SIG-M5 treated with dmso at 0.1 percent for 504 hours (cell line): ENCODE data around the gene FILIP1.
A peak's percentile ranks its signal among the peaks of the same experiment; 100 is the strongest.

Source experiments
- DNase-seq: peaks from one replicate; lab custom pipeline; 2025; ENCODE audit not compliant: unreplicated experiment; lab: John Stamatoyannopoulos, UW

FILIP1 gene, protein sequence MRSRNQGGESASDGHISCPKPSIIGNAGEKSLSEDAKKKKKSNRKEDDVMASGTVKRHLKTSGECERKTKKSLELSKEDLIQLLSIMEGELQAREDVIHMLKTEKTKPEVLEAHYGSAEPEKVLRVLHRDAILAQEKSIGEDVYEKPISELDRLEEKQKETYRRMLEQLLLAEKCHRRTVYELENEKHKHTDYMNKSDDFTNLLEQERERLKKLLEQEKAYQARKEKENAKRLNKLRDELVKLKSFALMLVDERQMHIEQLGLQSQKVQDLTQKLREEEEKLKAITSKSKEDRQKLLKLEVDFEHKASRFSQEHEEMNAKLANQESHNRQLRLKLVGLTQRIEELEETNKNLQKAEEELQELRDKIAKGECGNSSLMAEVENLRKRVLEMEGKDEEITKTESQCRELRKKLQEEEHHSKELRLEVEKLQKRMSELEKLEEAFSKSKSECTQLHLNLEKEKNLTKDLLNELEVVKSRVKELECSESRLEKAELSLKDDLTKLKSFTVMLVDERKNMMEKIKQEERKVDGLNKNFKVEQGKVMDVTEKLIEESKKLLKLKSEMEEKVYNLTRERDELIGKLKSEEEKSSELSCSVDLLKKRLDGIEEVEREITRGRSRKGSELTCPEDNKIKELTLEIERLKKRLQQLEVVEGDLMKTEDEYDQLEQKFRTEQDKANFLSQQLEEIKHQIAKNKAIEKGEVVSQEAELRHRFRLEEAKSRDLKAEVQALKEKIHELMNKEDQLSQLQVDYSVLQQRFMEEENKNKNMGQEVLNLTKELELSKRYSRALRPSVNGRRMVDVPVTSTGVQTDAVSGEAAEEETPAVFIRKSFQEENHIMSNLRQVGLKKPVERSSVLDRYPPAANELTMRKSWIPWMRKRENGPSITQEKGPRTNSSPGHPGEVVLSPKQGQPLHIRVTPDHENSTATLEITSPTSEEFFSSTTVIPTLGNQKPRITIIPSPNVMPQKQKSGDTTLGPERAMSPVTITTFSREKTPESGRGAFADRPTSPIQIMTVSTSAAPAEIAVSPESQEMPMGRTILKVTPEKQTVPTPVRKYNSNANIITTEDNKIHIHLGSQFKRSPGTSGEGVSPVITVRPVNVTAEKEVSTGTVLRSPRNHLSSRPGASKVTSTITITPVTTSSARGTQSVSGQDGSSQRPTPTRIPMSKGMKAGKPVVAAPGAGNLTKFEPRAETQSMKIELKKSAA (N-terminal part only)

DNA sequence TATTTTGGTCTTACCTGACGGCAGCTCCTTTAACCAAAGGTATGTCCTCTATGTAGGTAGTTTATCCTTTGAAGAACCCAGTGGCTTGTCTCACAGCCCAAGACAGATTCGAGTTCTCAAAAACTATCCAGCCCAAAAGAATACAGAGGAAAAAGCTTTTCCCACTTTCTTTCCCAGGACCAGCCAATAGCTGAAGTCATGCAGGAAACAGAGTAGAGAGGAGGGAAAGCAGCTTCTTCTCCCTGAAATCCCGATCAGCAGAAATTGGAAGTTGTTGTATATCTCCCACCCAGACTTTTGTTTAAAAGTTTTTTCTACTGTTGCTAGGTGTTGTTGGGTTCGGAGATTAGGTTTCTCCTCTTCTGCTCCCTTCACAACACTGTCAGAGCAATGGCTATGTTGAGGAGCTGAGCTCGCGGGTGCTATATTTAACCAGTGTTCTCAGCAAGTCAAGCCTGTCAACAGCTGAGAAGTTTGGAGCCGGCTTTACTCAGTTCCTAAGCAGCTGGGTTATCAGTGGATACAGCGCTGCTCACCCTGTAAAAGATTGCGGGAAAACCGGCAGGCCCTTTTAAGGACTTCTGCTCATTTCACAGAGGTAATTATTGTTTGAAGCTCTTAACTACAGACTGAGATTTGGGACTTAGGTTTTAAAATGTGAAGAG is at the start of gene FILIP1:
TSS of gene FILIP1 (minus strand) at position 401 of the 665 bp plus-strand sequence. CDS start 78,828 bp downstream, outside the sequence.
- no peak for DNase-seq

DNA sequence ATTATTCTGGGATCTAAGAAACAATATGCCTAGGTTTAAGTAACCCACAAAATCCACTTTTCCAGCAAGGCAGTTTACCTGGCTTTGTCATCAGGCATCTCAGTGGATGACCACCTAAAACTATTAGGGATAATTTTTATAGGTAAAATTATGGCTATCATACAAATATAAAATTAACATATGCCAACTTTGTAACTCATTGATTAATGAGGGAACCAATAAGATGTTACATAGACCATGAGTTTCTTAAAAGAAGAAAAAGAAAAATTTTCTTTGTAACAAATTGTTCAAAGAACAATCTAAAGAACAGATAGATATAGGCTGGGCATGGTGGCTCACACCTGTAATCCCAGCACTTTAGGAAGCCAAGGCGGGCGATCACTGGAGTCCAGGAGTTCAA is 49.7 kb upstream of the FILIP1 start:
- no peak for DNase-seq

DNA sequence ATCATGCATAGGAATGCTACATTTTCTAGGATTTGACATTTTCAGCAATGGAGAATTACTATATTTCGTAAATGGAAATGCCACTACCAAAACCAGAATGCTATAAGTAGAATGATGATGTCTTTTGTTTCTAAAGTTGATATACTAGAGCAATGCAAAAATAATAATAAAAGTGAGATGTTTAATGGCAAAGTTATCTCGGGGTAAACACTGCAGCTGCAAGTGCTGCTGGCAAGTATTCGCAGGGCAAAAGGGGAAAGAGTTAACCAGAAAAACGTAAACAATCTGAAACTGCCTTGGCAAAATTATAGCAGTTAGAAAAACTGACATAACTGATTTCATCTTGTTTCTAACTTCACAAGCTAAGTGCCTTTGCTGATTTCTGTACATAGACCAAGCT is 45.5 kb upstream of the FILIP1 start:
- DNase-seq: no peak

DNA sequence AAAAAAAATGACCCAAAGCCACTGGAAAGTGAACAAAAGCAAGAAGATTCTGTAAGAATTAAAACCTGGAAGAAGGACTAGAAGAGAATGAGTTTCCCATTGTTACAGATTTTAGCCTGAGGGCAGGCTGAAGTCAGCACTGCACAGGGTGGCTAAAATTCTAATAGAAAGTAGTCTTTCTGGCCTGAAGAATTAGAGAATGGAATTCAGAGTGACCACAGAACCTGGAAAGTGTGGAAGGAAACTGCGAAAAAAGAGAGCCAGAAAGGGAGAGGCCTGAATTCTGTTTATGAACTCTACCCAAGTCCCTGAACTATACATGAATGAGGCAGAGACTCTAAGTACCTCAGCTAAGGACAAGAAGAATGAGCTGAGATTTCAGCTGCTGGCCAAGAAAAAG is 38.9 kb upstream of the FILIP1 start:
- no peak for DNase-seq

GRCh38 chr6:75531174-75531573 is 37.6 kb upstream of the FILIP1 start:
- DNase-seq: no peak

- DNase-seq: no peak
Observed at GRCh38 chr6:75530696-75531095, 37.1 kb upstream of the FILIP1 start.

DNA sequence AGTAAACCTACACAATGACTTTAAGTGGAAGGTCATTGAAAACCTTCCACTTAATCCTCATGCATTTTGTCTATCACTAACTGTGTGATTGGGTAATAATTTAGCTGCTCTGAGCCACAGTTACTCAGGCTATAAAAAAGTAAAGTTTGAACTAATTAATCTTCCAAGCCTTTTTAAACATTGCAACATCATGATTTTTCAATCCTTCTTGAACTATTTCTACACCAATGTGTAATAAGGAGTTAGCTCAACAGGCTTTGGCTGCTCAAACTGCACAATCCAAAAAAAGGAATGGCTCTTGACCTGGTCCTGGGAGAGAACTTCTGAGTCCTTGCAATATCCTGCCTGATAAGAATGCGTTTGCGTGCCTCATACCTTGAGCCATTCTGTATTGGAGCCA is 34.8 kb upstream of the FILIP1 start:
- no peak for DNase-seq

DNA sequence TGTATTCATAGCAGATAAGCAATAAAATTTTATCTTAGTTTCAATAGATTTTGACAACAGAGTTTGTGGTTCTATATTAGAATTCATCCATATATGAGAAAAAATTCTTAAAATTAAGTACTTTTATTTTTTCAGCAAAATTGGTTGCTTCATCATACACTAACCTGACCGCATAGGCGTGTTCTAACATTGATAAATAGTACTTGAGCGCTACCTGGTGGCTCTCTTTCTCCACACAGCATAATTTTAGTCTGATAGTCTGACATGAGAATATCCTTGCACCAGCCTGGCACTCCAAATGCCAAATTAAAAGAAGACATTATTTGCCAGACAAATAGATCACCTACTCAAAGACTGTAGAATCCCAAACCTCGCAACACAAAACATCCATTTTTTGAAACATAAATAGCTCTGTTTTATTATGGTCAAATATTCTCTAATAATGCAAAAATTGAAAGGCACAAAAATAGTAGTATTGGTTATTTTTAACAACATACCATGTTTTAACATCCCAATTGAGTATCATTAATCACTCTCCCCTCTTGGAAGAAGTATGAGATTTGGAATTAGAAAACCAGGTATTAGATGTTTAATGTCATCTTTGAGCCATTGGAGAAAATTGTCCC is 33.0 kb upstream of the FILIP1 start:
- peak; percentile 74 for DNase-seq

DNA sequence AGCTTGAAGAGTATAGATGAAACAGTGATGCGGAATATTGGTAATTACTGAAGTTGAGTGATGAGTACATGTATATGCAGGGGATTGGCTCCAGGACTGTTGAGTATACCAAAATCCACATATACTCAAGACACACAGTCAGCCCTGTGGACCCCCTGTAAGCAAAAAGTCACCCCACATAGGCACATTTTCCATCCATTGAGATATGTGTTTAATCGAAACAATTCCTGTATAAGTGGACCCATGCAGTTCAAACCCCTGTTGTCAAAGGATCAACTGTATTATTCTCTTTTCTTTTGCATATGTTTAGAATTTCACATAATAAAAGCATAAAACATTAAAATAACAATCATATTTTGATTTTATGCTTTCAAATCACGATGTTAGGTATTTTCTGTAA is 32.1 kb upstream of the FILIP1 start:
- no peak for DNase-seq

DNA sequence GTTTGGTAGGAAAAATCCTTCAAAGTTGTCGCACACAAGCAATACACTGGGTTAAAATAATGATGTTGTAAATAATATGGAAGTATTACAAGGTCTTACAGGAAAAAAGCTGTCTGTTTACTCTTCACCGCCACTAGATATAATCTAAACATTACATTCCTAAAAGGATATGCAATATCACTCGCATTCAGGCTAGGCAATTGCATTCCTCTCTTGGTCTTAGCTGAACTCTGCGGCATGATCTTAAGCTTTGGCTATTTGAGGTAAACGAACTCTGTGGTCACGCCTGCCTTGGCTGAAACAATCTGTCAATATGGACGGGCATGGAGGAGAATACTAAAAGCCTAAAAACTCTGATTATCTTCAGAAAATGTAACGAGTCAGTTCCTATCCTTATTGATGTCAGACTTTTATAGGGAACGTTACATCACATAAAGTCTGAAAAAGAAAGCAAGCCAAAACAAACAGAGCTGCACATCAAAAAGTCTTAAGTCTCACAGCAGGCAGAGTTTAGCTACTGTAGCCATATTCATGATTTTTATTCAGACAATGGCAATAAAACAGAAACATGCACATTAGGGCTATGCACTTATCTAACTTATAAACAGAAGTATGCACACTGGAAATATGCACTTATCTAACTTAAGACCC is 30.8 kb upstream of the FILIP1 start:
- DNase-seq: peak; percentile 41

- no peak for DNase-seq
Observed at GRCh38 chr6:75516757-75517156, 23.2 kb upstream of the FILIP1 start.

DNA sequence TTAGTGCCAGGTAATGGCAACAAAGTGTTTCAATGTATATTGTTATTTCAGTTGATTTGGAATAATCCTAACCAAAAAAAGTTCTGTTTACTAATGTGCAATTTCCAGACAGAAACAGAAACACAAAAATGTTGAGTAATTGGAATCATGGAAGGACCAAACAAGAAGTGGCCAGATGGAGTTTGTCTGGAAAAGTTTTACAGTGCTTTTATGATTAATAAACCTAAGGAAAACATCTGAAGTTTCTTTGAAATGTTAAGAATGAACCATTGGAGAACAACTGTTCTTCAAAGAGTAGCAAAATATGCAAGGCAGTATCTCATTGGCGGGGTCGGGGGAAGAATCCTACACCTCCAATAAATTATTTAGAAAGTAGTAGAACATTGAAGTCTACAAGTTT is 19.0 kb upstream of the FILIP1 start:
- DNase-seq: no peak

- DNase-seq: no peak
Observed at GRCh38 chr6:75505424-75505823, 11.8 kb upstream of the FILIP1 start.

- DNase-seq: no peak
Observed at GRCh38 chr6:75504465-75505222, 11.0 kb upstream of the FILIP1 start.

DNA sequence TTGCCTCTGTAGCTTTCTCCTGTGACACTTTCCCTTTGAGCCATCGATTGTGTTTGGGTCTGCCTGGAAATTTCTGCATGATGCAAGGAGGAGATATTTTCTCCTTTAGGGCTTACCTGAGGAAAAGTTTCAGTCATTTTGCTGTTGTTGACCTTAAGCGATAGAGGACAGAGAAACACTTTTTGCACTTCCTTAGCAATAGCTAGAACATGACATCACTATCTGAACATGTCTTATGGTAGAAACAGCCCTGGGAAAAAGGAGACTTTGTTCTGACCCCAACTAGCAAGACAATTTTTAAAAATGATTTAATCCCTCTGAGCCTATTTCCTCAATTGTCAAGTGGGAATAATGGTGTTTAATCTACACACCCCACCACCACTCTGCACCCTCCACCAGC is 9.7 kb upstream of the FILIP1 start:
- DNase-seq: no peak

DNA sequence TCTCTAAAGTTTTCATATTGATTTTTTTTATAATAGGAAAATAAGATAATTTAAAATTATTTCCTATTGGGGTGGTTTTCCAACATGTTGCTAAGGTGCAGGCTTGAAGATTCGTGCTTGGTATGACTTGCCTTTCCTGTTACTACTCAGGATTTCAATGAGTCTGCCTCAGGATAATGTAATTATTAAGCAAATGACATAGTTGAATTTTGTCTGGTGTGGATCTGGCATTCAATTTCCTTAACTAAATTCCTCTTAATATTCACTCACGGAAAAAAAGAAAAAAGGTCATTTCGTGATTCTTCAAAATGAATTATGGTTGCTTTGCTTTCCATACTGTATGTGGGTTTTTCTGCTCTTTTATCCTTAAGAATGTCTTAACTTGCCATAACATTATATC is 9.3 kb upstream of the FILIP1 start:
- no peak for DNase-seq

- no peak for DNase-seq
Observed at GRCh38 chr6:75501756-75502155, 8.2 kb upstream of the FILIP1 start.

DNA sequence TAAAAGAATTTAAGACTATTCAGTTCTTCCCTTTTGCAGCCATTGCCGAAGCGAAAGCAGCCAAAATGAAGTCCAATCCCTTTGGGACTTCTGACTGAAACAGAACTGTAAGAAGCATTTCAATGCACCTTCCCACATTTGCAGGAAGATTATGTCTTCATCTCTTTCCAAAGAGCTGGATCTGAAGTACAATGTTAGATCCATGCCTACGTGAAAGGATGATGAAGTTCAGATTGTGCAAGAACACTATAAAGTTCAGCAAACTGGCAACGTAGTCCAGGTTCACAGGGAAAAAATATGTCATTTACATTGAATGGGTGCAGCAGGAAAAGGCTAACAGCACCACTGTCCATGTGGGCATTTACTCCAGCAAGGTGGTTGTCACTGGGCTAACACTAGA is 6.0 kb upstream of the FILIP1 start:
- DNase-seq: no peak

DNA sequence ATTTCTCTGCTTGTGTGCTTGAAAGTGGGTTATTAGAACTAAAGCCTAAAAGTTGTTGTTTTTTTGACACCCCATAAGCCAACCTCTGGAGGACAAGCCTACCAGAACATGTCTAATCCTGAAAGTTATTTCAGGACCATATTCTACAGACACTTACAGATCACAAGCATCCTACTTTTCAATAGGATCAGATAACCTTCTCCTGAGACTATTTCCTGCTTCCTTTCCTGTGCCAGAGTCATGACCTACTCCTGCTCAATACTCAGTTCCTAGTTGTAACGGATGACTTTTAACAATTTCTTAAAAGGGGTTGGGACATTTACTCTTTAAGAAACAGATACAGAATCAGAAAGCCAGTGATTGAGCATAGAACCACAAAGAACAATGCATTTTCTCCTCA is 5.3 kb upstream of the FILIP1 start:
- DNase-seq: no peak
